Left kidney (tissue), 2 donors: ENCODE results near the gene CDK15. TPM values are rescaled to one million over a fixed set of nuclear protein-coding genes. Genes with fewer than 3 reads are reported as not detected.
"Not testable (repeated sequence)": the region's sequence is repeated elsewhere in the genome, so short reads cannot be mapped to it uniquely, and the experiment has no call there.

Experiments
- DNase-seq: peaks from one replicate; pipeline ENCODE4 v3.0.0-alpha.2; 2013
- polyA plus RNA-seq: library from polyadenylated mRNA; unstranded; fragments of 120-200 nt; gene quantifications from one replicate; pipeline ENCODE4 v1.2.1, GENCODE V29; 2013; ENCODE audit not compliant: insufficient read length

CDK15 gene
- polyA plus RNA-seq, 1 donor, result 1.4 TPM

- no peak for DNase-seq
Measured at GRCh38 chr2:201790291-201790690, 16.0 kb upstream of the CDK15 start.

GRCh38 chr2:201790989-201791388 is 15.3 kb upstream of the CDK15 start:
- no peak for DNase-seq

- DNase-seq, result no peak
Measured at GRCh38 chr2:201793631-201794030, 12.7 kb upstream of the CDK15 start.

DNA sequence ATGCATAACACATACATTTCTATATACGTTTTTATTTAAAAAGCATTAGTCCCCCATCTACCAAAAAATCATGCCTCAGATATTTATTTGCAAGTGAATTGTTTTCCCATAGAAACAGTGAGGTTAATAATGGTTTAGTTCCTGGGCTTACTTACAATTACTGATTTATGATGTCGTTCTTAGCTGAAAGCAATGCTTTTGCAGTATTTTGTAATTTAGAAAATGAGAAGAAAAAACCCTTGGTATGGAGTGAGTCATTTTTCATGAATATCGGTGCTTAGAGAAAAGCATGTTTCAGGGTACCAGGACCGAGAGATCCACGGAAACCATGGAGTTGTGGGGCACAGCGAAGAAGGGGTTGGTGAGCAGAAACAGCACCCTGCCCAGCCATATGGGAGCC is 12.0 kb upstream of the CDK15 start:
- no peak for DNase-seq

DNA sequence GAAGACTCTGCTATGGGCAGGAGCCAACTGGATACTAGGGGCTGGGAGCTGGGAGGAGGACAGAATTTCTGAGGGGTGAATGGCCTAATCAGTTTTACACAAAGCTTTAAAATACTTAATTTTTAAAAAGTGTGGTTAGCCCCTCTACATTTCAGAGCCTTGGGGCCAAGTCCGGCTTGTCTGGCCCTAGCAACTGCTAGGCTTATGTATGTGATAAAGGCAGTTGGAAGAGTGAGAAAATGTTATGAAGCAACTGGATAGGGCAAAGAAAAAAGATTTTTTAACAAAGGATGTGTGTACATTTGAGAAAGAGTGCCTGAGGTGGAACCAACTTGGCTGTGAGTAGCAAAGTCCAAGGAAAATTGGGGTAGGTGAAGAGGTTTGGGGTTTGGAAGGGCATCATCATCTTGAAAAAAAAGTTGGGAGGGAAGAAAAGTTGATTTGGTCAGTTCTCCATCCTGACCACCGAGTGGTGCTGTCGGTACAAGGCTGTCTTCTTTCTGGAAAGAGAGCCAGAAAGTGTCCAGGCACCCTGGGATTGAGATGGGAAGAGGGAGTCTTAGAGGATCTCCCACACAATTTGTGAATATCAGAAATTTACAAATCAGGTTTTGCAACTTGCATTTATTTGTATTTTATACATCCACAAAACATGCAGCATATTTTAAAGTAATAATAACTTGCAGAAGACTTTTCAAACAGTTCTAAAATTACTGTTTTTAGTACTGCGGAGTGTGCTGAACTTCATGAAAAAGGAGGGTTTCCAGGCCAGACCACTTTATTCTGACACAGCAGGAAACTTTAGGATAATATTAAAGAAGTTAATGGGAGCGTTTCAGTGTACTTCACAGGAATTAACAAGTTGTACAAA is 10.5 kb upstream of the CDK15 start:
- DNase-seq, result no peak

DNA sequence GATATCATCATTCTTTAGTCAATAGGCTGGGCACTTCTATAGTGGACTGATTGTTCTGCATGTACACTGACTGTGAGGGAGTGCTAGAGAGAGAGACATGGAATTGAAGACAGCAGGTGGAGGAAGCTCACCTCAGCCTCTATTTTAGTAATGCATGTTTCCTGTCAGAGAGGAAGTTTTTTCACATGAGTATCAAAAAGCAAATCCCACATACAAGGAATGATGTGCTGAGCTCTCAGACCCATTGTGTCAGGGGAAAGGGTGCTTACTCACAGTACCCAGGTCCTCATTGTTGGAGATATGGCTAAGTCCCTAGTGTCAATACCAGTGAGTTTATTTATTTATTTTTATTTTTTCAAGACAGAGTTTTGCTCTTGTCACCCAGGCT is 9.9 kb upstream of the CDK15 start:
- no peak for DNase-seq

GRCh38 chr2:201797175-201797840 is 9.0 kb upstream of the CDK15 start:
- DNase-seq, result no peak

DNA sequence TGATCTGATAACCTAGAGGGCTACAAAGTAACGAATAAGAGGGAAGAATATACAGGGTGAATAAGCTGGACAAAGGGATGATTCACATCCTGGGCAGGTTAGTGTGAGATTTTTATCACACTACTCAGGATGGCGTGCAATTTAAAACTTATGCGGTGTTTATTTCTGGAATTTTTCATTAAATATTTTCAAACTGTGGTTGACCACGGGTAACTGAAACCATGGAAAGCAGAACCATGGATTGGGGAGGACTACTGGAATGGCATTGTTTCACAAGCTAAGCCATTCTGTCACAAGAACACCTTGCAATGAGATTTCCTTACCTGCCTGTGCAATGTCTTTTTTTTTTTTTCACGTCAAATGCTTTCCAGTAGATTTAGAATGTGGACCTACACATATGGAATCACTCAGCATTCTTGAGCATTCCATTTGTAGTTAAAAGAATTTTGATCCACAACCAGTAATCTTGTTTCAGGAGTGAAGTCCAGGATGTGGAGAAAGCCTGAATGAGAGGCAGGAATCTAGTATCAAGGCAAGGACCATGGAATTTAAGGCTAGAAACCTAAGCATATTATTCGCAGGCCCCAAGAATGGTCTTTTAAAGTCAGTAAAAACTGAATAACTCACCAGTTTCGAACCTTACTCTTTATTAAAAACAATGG is 8.0 kb upstream of the CDK15 start:
- no peak for DNase-seq

DNA sequence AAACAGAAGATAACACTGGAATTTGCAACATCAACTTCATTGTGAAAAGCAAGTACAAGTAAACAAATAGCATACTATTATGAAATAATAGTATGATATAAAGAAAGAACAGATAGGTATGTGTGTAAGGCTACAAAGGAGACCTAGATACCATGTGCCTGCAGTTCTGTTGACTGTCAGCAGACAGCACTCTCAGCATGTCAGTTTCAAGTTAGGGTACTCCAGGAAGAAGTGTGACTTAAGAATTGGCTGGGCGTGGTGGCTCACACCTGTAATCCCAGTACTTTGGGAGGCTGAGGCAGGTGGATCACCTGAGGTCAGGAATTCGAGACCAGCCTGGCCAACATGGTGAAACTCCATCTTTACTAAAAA is 7.4 kb upstream of the CDK15 start:
- not testable (repeated sequence) for DNase-seq

DNA sequence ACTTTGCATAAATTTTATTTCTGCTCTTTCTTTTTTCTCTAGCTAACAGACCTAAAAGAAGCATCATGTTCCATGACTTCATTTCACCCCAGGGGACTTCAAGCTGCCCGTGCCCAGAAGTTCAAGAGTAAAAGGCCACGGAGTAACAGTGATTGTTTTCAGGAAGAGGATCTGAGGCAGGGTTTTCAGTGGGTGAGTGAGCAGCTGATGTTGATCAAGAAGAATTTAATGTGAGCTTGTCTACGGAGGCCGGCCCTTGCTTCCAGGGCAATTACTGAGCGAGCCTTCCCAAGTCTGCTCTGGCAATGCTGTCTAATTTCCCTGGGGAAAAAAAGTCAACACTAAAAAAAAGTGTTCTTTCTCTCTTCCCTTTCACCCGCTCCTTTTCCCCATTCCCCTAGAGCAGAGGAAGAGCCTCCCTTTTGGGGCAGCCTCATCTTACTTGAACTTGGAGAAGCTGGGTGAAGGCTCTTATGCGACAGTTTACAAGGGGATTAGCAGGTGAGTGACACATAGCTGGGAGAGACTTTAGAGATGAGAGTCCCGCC is 1.2 kb downstream of the CDK15 start:
- DNase-seq, result peak; percentile 67

- DNase-seq, result peak; percentile 77
Measured at GRCh38 chr2:201808027-201808426, 1.7 kb downstream of the CDK15 start.

DNA sequence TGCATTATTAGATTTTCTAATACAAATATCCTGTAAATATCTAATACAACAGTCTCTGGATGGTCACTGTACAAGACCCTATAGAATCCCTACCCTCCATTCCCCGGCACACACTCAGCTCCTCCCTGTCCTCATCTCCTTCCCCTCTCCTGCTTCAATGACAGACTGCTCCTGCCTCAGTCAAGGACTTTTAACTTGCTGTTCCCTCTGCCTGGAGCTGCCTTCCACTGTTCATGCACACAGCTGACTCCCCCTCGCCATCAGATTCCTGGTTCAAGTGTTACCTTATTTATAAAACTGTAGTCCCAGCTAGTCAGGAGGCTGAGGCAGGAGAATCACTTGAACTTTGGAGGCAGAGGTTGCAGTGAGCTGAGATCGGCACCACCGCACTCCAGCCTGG is 3.3 kb downstream of the CDK15 start:
- DNase-seq, result no peak

GRCh38 chr2:201810604-201811003 is 4.3 kb downstream of the CDK15 start:
- not testable (repeated sequence) for DNase-seq

DNA sequence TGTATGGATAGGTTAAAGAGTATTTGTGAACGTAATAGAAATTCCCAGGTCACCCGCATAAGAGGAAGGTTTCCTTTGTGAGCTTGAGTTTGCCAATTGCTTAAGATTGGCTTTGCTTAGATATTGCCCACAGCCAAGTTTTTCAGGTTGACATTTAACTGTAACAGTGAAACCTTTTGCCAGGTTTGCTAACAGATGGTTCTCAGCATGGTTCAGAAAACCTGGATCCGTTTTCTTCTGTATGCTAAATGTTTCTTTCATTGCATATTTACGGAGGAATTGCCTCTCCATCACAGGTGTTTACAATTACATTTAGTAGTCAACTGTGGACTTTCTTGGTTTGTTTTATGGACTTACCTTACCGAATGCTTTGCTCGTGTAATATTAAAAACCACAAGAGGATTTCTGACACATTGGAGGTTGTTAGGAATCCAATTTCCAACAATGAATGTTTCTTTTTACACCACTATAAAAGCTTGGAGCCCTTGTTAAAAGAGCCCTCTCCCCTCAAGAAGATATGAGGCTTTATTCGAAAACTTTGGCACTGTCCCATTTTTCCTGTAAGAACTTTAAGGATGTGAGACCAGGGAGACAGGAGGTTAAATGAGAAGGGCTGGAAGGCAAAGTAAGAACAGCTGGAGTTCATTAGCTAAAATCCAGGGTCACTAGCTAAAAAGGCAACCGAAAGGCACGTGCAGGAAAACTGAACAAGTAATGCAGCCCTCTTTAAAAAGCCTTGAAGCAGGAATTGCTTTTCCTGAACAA is 7.8 kb downstream of the CDK15 start:
- DNase-seq, result no peak

DNA sequence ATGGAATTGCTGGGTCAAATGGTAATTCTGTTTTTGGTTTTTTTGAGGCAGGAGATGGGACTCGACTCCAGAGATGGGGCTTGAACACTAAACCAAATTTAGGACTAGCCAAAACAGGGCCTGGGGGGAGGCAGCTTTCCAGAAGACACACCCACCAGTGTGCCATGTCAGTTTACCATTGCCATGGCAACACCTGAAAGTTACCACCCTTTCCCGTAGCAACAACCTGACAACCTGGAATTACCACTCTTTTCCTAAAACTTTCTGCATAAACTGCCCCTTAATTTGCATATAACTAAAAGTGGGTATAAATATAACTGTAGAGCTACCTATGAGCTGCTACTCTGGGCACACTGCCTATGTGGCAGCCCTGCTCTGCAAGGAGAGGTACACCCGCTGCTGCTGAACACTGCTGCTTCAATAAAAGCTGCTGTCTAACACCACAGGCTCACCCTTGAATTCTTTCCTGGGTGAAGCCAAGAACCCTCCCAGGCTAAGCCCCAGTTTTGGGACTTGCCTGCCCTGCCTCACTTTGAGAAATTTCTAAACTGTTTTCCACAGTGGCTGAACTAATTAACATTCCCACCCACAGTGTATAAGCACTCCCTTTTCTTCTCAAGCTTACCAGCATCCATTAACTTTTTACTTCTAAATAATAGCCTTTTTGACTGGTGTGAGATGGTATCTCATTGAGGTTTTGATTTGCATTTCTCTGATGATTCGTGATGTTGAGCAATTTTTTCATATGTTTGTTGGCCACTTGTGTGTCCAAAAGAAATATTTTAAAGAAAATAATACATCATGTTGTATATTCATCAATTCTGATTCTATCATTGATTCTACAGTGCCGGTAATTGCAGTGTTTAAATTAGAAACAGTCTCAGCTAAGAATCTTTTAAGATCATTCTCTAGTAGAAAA is 10.6 kb downstream of the CDK15 start:
- no peak for DNase-seq

GRCh38 chr2:201820383-201821007 is 14.2 kb downstream of the CDK15 start:
- no peak for DNase-seq

GRCh38 chr2:201821080-201821479 is 14.7 kb downstream of the CDK15 start:
- DNase-seq, result no peak

- DNase-seq, result no peak
Measured at GRCh38 chr2:201824212-201824611, 17.9 kb downstream of the CDK15 start.

- DNase-seq, result no peak
Measured at GRCh38 chr2:201827621-201828020, 21.3 kb downstream of the CDK15 start.

DNA sequence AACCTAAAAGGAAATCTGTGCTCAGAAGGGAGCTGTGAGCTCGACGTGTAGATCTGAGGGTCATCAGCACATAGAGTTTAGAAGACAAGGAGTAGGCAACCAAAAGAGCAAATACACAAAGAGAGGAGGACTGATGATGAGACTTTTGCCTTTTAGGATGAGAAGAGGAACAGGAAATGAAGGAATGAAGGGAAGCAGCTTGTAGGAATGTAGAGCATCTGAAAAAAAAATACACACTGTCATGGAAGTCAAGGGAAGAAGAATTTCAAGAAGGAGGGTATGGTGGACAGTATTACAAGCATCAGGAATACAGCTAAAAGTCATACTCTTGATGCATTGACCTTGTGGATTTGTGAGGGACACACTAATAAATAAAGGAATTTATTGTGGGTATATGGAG is 21.9 kb downstream of the CDK15 start:
- DNase-seq, result no peak

DNA sequence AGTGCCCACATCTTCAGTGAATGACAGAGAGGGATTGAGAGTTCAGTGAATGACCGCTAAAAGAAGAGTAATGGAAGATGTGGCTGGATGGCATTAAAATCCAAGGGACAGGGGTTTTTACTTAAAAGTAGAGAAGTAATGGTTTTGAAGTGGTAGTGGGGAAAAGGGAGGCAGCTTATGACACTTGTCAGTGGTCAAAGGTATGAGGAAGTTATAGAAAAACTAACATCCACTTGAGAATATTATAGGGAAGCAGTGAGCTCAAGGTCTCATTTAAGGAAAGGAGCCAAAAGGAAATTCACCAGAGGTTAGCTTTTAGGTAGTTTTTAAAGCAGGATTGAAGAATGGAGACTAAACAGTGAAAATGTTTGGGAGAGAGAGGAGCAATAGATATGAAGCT is 24.3 kb downstream of the CDK15 start:
- no peak for DNase-seq
